SK-N-SH treated with all-trans-retinoic acid at 6 μM for 48 hours (cell line): ENCODE measurements around the gene ABCA13.

Experiments used
- ARNTL ChIP-seq: fragments of 450-650 bp; formaldehyde crosslinking; IDR thresholded peaks from 2 replicates; pipeline ENCODE4 v1.5.0; 2020; ENCODE audit warnings: low read depth, mild to moderate bottlenecking, moderate library complexity, borderline replicate concordance
- BACH2 ChIP-seq: fragments of 250-450 bp; sonication (Bioruptor Pico); IDR thresholded peaks from 2 replicates; pipeline ENCODE4 v1.9.0; 2021; ENCODE audit warnings: mild to moderate bottlenecking, borderline replicate concordance
- ESRRG ChIP-seq: fragments of 250-450 bp; sonication (Bioruptor Pico); IDR thresholded peaks from 2 replicates; pipeline ENCODE4 v1.6.1; 2021; ENCODE audit warnings: mild to moderate bottlenecking
- ISL1 ChIP-seq: fragments of 250-450 bp; sonication (Bioruptor Pico); IDR thresholded peaks from 2 replicates; pipeline ENCODE4 v2.1.2; 2022; ENCODE audit warnings: mild to moderate bottlenecking, moderate library complexity
- PPARA ChIP-seq: fragments of 250-450 bp; sonication (Bioruptor Pico); IDR thresholded peaks from 2 replicates; pipeline ENCODE4 v1.5.0; 2020; ENCODE audit warnings: mild to moderate bottlenecking, borderline replicate concordance
- RARB ChIP-seq: fragments of 250-450 bp; sonication (Bioruptor Pico); IDR thresholded peaks from 2 replicates; pipeline ENCODE4 v1.8.0; 2021; ENCODE audit warnings: mild to moderate bottlenecking, moderate library complexity
- SNAI2 ChIP-seq: fragments of 250-450 bp; sonication (Bioruptor Pico); IDR thresholded peaks from 2 replicates; pipeline ENCODE4 v1.5.0; 2020; ENCODE audit warnings: mild to moderate bottlenecking, moderate library complexity
- ZFP3 ChIP-seq: fragments of 250-450 bp; sonication (Bioruptor Pico); IDR thresholded peaks from 2 replicates; pipeline ENCODE4 v1.5.0; 2020; ENCODE audit warnings: mild to moderate bottlenecking, moderate library complexity
- ZFP30 ChIP-seq: fragments of 450-650 bp; formaldehyde crosslinking; IDR thresholded peaks from 2 replicates; pipeline ENCODE4 v1.5.0; 2022; ENCODE audit warnings: mild to moderate bottlenecking, moderate library complexity
- ZNF70 ChIP-seq: fragments of 450-650 bp; formaldehyde crosslinking; IDR thresholded peaks from 2 replicates; pipeline ENCODE4 v1.5.0; 2020; ENCODE audit warnings: mild to moderate bottlenecking, moderate library complexity
- ZNF8 ChIP-seq: fragments of 450-650 bp; formaldehyde crosslinking; IDR thresholded peaks from 2 replicates; pipeline ENCODE4 v1.5.0; 2020; ENCODE audit warnings: mild to moderate bottlenecking, moderate library complexity
- TF ChIP-seq, protein P1 (sequence below): fragments of 250-450 bp; sonication (Bioruptor Pico); IDR thresholded peaks from 2 replicates; pipeline ENCODE4 v1.8.0; 2020; ENCODE audit warnings: mild to moderate bottlenecking, moderate library complexity, borderline replicate concordance
- TF ChIP-seq, protein P2 (sequence below): fragments of 250-450 bp; sonication (Bioruptor Pico); IDR thresholded peaks from 2 replicates; pipeline ENCODE4 v1.5.0; 2020; ENCODE audit warnings: mild to moderate bottlenecking, moderate library complexity

GRCh38 chr7:48667407-48667806, 496.1 kb downstream of the ABCA13 start:
- TF ChIP-seq ZFP30 (CRISPR knock-in tag), result no peak
- no peak for TF ChIP-seq ESRRG
- TF ChIP-seq ZNF8 (CRISPR knock-in tag), result no peak
- no peak for TF ChIP-seq ARNTL (CRISPR knock-in tag)
- TF ChIP-seq BACH2 (CRISPR knock-in tag), result no peak
- no peak for TF ChIP-seq ISL1 (CRISPR knock-in tag)
- no peak for TF ChIP-seq RARB
- TF ChIP-seq ZNF70 (CRISPR knock-in tag), result no peak
- no peak for TF ChIP-seq PPARA (CRISPR knock-in tag)
- TF ChIP-seq, protein P1, sequence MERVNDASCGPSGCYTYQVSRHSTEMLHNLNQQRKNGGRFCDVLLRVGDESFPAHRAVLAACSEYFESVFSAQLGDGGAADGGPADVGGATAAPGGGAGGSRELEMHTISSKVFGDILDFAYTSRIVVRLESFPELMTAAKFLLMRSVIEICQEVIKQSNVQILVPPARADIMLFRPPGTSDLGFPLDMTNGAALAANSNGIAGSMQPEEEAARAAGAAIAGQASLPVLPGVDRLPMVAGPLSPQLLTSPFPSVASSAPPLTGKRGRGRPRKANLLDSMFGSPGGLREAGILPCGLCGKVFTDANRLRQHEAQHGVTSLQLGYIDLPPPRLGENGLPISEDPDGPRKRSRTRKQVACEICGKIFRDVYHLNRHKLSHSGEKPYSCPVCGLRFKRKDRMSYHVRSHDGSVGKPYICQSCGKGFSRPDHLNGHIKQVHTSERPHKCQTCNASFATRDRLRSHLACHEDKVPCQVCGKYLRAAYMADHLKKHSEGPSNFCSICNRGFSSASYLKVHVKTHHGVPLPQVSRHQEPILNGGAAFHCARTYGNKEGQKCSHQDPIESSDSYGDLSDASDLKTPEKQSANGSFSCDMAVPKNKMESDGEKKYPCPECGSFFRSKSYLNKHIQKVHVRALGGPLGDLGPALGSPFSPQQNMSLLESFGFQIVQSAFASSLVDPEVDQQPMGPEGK, result no peak
- TF ChIP-seq, protein P2, sequence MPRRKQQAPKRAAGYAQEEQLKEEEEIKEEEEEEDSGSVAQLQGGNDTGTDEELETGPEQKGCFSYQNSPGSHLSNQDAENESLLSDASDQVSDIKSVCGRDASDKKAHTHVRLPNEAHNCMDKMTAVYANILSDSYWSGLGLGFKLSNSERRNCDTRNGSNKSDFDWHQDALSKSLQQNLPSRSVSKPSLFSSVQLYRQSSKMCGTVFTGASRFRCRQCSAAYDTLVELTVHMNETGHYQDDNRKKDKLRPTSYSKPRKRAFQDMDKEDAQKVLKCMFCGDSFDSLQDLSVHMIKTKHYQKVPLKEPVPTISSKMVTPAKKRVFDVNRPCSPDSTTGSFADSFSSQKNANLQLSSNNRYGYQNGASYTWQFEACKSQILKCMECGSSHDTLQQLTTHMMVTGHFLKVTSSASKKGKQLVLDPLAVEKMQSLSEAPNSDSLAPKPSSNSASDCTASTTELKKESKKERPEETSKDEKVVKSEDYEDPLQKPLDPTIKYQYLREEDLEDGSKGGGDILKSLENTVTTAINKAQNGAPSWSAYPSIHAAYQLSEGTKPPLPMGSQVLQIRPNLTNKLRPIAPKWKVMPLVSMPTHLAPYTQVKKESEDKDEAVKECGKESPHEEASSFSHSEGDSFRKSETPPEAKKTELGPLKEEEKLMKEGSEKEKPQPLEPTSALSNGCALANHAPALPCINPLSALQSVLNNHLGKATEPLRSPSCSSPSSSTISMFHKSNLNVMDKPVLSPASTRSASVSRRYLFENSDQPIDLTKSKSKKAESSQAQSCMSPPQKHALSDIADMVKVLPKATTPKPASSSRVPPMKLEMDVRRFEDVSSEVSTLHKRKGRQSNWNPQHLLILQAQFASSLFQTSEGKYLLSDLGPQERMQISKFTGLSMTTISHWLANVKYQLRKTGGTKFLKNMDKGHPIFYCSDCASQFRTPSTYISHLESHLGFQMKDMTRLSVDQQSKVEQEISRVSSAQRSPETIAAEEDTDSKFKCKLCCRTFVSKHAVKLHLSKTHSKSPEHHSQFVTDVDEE (CRISPR knock-in tag), result no peak
- no peak for TF ChIP-seq SNAI2 (CRISPR knock-in tag)
- TF ChIP-seq ZFP3 (CRISPR knock-in tag), result no peak
